ENCODE results near the gene C21orf58.
A peak's percentile ranks its signal among the peaks of the same experiment; 100 is the strongest.

Gene C21orf58

DNA sequence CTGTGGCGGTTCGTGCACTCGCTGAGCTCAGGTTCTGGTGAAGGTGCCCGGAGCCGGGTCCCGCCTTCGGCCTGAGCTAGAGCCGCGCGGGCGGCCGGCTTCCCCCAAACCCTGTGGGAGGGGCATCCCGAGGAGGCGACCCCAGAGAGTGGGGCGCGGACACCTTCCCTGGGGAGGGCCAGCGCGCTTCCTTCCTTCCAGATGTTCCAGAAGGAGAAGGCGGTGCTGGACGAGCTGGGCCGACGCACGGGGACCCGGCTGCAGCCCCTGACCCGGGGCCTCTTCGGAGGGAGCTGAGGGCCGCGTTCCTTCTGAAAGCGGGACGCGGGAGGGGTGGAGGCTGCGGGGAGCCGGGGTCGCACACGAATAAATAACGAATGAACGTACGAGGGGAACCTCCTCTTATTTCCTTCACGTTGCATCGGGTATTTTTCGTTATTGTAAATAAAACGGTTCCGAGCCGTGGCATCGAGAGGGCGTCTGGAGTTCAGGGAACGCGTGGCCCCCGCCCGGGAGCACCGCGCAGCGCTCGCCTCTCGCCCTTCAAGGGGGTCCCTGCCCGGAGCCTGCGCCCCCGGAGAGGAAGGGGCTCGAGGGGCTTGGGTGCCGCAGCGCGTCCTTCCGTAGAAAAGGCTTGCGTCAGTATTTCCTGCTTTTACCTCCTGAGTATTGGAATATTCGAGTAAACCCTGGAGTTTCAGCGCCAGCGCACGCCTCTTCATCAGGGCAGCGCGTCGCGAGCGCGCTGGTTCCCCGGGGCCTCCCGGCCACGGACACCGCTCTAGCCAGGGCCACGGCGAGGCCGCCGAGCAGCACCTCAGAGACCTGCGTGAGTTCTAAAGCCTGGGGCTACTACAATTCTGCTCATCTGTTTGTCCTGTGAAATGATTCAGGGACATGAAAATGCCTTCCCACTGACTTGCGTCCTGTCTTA, 26.1 kb downstream of the C21orf58 start:
- DNase-seq (ENCODE audit: low read depth in 1 of 2, low spot score in 1 of 2) = no peak

GRCh38 chr21:46295996-46296752, 27.5 kb downstream of the C21orf58 start:
- peak; percentile 27 to 29 for DNase-seq (ENCODE audit: low read depth in 1 of 2, low spot score in 1 of 2)

DNA sequence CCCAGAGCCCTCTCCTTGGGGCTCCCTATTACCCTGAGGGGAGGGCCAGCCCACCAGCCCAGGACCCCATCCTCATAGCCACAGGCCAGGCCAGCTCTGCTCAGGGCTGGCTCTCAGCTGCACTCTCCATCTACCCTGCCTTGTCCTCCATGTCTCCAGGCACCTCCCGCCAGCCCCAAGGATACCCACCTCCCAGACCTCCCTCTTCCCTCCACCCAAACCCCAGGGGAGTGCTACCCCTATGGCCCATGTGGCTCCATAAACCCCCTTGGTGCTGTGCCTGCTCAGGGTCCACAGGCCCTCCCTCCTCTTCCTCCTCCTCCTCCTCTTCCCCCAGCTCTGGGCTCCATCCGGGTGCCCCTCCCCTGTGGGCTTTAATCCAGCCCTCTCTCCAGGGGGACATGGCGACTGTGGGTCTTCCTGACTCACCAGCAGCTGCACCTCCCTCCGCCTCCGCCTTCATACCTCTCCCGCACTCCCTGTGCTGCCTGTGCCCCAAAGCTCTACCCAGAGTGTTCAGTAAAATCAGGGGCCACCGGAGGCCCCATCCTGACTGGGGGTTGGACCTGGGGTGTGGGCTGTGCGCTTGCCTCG, 28.4 kb downstream of the C21orf58 start:
- no peak for DNase-seq (ENCODE audit: low read depth in 1 of 2, low spot score in 1 of 2)

DNA sequence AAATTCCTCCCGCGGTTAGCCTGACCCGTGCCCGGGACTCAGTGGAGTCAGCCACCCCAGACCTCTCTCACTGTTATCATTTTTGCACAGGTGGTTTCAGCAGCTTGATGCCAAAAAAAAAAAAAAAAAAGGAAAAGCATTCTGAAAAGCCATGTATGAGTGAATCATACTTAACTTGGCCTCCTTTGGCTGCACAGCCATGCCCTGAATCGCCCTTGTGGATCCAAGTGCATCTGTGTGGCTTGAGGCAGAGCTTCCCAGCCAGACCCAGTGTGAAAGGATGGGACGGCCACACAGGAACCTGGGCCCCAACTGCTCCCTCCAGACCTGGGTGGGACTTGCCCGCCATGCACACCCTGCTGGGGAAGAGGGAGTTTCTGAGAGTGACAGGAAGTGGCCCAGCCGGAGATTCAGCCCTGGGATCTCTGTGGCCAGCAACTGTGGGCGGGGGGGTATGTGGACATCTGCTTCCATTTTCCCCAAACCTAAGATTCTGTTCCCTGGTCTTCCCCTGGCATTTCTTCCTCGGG, 29.0 kb downstream of the C21orf58 start:
- no peak for DNase-seq (ENCODE audit: low read depth in 1 of 2, low spot score in 1 of 2)

- no peak for DNase-seq (ENCODE audit: low read depth in 1 of 2, low spot score in 1 of 2)
Measured at GRCh38 chr21:46291561-46291960, 32.1 kb downstream of the C21orf58 start.

DNA sequence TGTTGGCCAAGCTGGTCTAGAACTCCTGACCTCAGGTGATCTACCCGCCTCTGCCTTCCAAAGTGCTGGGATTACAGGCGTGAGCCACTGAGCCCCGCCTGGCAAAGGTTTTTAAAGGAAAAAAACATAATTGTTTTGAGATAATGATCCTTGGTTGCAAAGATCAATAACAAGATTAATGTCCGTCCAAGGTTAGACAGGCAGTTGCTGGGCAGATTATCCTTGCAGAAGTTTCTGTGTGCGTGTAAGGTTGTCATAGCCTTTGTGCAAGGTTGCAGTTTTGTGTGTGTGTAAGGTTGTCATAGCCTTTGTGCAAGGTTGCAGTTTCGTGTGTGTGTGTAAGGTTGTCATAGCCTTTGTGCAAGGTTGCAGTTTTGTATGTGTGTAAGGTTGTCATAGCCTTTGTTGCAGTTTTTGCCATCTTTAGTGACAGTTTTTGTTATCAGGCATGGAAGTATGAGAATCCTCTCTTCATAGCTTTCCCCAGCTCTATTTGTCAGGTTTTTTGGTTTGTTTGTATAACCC, 34.0 kb downstream of the C21orf58 start:
- no peak for DNase-seq (ENCODE audit: low read depth in 1 of 2, low spot score in 1 of 2)

DNA sequence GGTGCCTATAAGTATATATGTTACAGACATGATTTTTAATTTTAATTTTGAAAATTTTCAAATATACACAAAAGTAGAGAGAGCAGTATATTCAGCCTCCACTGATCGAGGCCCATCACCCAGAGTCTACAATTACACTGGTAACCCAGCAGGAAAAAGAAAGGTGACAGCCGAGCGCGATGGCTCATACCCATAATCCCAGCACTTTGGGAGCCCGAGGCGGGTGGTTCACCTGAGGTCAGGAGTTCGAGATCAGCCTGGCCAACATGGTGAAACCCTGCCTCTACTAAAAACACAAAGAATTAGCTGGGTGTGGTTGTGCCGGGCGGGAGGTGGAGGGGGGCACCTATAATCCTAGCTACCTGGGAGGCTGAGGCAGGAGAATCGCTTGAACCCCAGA, 36.1 kb downstream of the C21orf58 start:
- no peak for DNase-seq (ENCODE audit: low read depth in 1 of 2, low spot score in 1 of 2)

DNA sequence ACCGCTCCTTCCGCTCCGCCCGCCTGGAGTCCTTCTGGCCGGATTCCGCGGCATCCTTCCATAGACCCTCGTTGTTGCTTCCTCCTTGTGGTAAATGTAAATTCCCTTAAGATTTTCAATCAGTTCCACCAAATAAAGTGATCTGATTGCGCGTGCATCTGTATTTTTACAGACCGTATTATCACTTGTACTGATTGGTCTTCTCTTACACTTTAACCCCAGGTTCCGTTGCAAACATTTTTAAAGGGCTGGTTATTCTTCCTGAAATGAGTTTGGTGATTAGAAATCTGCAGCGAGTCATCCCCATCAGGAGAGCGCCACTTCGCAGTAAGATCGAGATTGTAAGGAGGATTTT, 37.0 kb downstream of the C21orf58 start:
- no peak for DNase-seq (ENCODE audit: low read depth in 1 of 2, low spot score in 1 of 2)

GRCh38 chr21:46285761-46286647, 37.7 kb downstream of the C21orf58 start, which contains the start of gene YBEY:
Gene YBEY (plus strand): TSS chr21:46286342. CDS start chr21:46286914, 572 bp downstream.
- peak; percentile 78 to 80 for DNase-seq (ENCODE audit: low read depth in 1 of 2, low spot score in 1 of 2)

- DNase-seq (ENCODE audit: low read depth in 1 of 2, low spot score in 1 of 2) = no peak
Measured at GRCh38 chr21:46285206-46285661, 38.4 kb downstream of the C21orf58 start, which contains the start of gene MCM3AP. Gene MCM3AP (minus strand): TSS chr21:46285611. CDS start chr21:46285286, 325 bp downstream.

GRCh38 chr21:46284733-46285132, 38.9 kb downstream of the C21orf58 start:
- DNase-seq (ENCODE audit: low read depth in 1 of 2, low spot score in 1 of 2) = no peak

- DNase-seq (ENCODE audit: low read depth in 1 of 2, low spot score in 1 of 2) = no peak
Measured at GRCh38 chr21:46284077-46284644, 39.5 kb downstream of the C21orf58 start.

DNA sequence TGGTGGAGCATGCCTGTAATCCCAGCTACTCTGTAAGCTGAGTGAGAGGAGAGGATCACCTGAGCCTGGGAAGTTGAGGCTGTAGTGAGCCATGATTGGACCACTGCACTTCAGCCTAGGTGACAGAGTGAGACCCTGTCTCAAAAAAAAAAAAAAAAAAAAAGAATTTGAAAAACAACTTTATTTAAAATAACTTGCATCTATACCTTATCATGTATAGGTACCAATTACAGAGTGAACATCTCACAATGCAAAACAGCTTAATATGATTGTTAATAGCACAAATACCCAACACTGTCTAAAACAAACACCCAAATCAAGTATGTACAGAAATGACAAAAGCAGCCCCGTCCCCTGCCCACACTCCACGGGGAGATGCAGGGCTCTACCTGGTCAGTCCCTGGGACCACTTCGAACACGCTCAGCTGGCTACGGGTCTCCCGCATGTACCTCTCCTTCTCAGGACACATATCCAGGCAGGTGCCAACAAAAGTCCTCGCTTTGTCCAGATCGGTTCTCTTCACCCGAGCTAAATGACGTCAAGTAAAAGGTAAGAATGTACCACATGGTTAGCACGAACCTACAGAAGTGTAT, 48.8 kb downstream of the C21orf58 start:
- DNase-seq (ENCODE audit: low read depth in 1 of 2, low spot score in 1 of 2) = no peak

- no peak for DNase-seq (ENCODE audit: low read depth in 1 of 2, low spot score in 1 of 2)
Measured at GRCh38 chr21:46273341-46273740, 50.3 kb downstream of the C21orf58 start.

DNA sequence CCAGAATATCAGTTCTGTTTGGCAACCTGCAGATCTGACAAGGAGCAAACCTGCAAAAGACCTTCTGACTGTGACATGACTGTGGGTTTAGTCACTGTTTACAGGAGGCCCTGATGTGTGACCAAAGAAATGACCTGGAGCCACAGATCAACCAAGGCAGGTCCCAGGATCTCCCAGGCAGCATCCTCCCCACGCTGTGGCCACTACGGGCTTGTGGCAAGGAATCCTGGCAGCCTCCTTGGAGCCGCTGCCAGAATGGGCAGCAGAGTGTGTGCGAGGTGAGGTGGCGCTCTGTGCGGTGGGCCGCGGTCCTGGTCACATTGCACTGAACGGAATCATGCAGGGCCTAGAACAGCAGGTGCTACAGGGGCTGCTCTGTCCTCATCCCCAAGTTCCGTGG, 54.2 kb downstream of the C21orf58 start:
- DNase-seq (ENCODE audit: low read depth in 1 of 2, low spot score in 1 of 2) = no peak

DNA sequence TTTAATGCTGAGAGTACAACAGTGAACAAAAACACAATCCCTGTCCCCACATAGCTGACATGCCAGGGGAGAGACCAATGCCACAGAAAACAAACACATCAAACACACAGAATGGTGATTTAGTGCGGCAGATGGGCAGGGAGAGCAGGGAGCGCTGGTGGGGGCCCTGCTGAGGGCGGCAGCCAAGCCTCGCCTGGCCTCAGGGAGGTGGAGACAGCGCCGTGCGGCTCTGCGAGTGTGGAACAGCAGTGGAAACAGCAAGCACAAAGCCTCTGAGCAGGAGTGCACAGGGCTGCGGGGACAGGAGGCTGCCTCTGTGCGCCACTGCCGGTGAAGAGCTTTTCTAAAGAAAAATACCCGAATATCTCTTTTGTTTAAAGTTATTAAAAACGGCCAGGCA, 55.3 kb downstream of the C21orf58 start:
- no peak for DNase-seq (ENCODE audit: low read depth in 1 of 2, low spot score in 1 of 2)

DNA sequence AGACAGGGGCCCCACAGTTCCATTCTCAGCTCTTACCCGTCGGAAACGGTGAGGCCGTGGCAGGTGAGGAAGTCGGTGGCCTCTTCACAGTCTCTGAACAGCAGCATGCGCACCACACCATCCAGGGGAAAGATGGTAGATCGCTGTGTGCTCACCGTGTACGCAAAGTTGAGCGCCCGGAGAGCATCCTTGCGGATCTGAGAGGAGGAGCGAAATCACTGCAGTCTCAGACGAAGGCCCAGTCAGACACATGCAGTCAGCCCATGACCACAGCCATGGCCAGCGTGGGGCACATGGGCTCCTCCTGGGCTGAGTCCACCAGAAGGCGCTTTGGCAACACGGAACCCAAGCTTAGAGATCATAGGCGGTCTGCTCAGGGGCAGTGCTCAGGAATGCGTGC, 56.7 kb downstream of the C21orf58 start:
- DNase-seq (ENCODE audit: low read depth in 1 of 2, low spot score in 1 of 2) = no peak

DNA sequence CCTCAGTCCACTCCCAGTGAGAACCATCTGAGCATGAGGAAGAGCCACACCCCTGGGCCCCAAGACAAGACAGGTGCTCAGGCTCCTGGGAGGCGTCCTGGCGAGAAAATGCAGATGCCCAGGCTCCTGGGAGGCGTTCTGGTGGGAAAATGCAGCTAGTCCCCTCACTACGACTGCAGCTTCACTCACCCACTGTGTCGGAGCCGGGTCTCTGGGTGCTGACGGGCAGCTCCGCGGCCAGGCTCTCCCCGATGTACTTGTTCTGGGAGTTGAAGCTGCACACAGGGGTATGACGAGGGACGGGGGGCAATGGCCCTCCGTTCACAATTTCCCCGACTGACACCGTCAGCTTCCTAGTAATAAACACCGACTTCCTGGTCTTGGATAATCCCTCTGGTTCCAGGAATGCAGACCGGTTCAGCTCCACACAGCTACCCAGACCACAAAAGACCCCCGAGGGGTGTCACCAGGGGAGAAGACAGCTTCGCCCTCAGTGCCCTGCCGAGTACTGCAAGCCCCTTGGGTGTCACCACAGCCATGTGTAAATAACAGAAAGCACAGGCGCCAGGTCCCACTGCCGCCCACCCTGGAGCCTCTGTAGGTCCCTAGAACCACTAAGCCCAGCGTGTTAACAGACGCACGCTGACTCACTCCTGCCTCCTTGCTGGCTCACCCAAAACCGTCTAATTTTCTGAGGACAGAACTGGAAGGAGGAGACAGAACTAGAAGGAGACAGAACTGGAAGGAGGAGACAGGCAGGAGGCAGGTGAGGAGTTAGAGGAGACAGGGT, 57.7 kb downstream of the C21orf58 start:
- no peak for DNase-seq (ENCODE audit: low read depth in 1 of 2, low spot score in 1 of 2)

Data from activated CD4-positive, alpha-beta T cell treated with anti-CD3 and anti-CD28 coated beads, Interleukin-2, amount 50 U/mL, for 24 hours (primary cell).